T-cell (primary cell): ENCODE data around the gene LSM4. TPM values are rescaled to one million over a fixed set of nuclear protein-coding genes. Genes with fewer than 3 reads are reported as not detected.

Experiments
- ATAC-seq, 4 experiments: fragments of 200-7000 bp in 3 of 4; fragments of 150-1000 bp in 1 of 4; cut with Tn5 transposase; replicated peaks in 1 of 4; 1 replicate in 3 of 4; 2 replicates in 1 of 4; pipeline ENCODE4 v1.10.0; 2021; ENCODE audit warnings: moderate library complexity in 3 of 4, mild to moderate bottlenecking in 2 of 4, moderate number of reproducible peaks in 1 of 4
- CTCF ChIA-PET, 2 donors: fragments of 300-600 bp; sonication (Branson Sonifier 250); formaldehyde crosslinking; loops; one replicate each; lab custom pipeline; 2022; ENCODE audit warnings: antibody characterized with exemption in 2 of 2; lab: Charles Lee
- POLR2A ChIA-PET, 2 donors: fragments of 300-600 bp; sonication (Branson Sonifier 250); formaldehyde crosslinking; loops; one replicate each; lab custom pipeline; 2022; ENCODE audit warnings: antibody characterized with exemption in 2 of 2; lab: Charles Lee
- DNase-seq, 35 experiments: peaks; one replicate each; pipeline versions ENCODE4 v3.0.0 to v3.0.0-alpha.2; 2013 to 2023
- H3K27ac ChIP-seq: one replicate; pipeline ENCODE4 v1.5.1; 2013; ENCODE audit warnings: low read length
- H3K27me3 ChIP-seq, 2 experiments: replicated peaks in 1 of 2; 1 replicate in 1 of 2; 2 replicates in 1 of 2; pipeline versions ENCODE4 v1.6.1 to v1.7.0; 2013; ENCODE audit warnings: low read length in 1 of 2, mixed read lengths in 1 of 2; ENCODE audit not compliant: control insufficient read depth in 2 of 2, insufficient read depth in 2 of 2; ENCODE audit errors: extremely low read depth in 1 of 2
- H3K36me3 ChIP-seq, 2 donors: 1 replicate in 1 of 2; 2 replicates in 1 of 2; pipeline versions ENCODE4 v1.6.1 to v1.7.0; 2013; ENCODE audit warnings: low read length in 1 of 2; ENCODE audit not compliant: control insufficient read depth in 2 of 2, insufficient read depth in 1 of 2; ENCODE audit errors: extremely low read depth in 1 of 2
- H3K4me1 ChIP-seq, 2 experiments: 1 replicate in 1 of 2; 2 replicates in 1 of 2; pipeline versions ENCODE4 v1.6.1 to v1.7.0; 2013; ENCODE audit warnings: low read length in 2 of 2, mixed read lengths in 1 of 2; ENCODE audit not compliant: insufficient read depth in 2 of 2, control insufficient read depth in 1 of 2; ENCODE audit errors: extremely low read depth in 1 of 2
- H3K4me3 ChIP-seq, 2 donors: 1 replicate in 1 of 2; 2 replicates in 1 of 2; pipeline versions ENCODE4 v1.5.1 to v1.7.0; 2013; ENCODE audit warnings: mild to moderate bottlenecking in 2 of 2, low read length in 1 of 2, moderate library complexity in 1 of 2; ENCODE audit not compliant: control insufficient read depth in 1 of 2; ENCODE audit errors: extremely low read depth in 1 of 2
- H3K9me3 ChIP-seq: 2 replicates; pipeline ENCODE4 v1.7.0; 2013
- H3K27ac Mint-ChIP-seq, 2 donors: one replicate each; pipeline ENCODE4 v1.8.0; 2020 to 2021; ENCODE audit warnings: mild to moderate bottlenecking in 2 of 2, mixed read lengths in 2 of 2
- H3K27me3 Mint-ChIP-seq, 2 donors: one replicate each; pipeline ENCODE4 v1.8.0; 2021 to 2022; ENCODE audit warnings: mixed read lengths in 2 of 2
- H3K36me3 Mint-ChIP-seq: one replicate; pipeline ENCODE4 v1.8.0; 2021; ENCODE audit warnings: mixed read lengths
- H3K4me1 Mint-ChIP-seq, 3 donors: one replicate each; pipeline ENCODE4 v1.8.0; 2020 to 2022; ENCODE audit warnings: mixed read lengths in 3 of 3, mild to moderate bottlenecking in 1 of 3
- H3K4me3 Mint-ChIP-seq, 3 donors: one replicate each; pipeline ENCODE4 v1.8.0; 2020 to 2022; ENCODE audit warnings: mild to moderate bottlenecking in 3 of 3, mixed read lengths in 3 of 3, moderate library complexity in 3 of 3
- H3K9me3 Mint-ChIP-seq, 3 donors: one replicate each; pipeline ENCODE4 v1.8.0; 2020 to 2022; ENCODE audit warnings: mixed read lengths in 3 of 3
- WGBS: methylation state at CpG from one replicate; pipeline ENCODE4 v1.1.5; 2013; ENCODE audit warnings: missing lambda C conversion rate; ENCODE audit not compliant: insufficient coverage; 5-methylcytosine and 5-hydroxymethylcytosine counted together
- total RNA-seq, 35 experiments: library from RNA in 6 of 35; stranded (reverse) in 6 of 35; fragments of 120-200 nt in 1 of 35; gene quantifications; one replicate each; pipeline versions ENCODE4 v1.2.1 to v1.2.4 and lab custom pipeline; 2013 to 2026

The LSM4 gene
- total RNA-seq, 5 donors from 2014 or later (not counting 1 experiment from before 2014, with no cell fraction given) = 58.5 to 82.7 (median 69.1) TPM

DNA sequence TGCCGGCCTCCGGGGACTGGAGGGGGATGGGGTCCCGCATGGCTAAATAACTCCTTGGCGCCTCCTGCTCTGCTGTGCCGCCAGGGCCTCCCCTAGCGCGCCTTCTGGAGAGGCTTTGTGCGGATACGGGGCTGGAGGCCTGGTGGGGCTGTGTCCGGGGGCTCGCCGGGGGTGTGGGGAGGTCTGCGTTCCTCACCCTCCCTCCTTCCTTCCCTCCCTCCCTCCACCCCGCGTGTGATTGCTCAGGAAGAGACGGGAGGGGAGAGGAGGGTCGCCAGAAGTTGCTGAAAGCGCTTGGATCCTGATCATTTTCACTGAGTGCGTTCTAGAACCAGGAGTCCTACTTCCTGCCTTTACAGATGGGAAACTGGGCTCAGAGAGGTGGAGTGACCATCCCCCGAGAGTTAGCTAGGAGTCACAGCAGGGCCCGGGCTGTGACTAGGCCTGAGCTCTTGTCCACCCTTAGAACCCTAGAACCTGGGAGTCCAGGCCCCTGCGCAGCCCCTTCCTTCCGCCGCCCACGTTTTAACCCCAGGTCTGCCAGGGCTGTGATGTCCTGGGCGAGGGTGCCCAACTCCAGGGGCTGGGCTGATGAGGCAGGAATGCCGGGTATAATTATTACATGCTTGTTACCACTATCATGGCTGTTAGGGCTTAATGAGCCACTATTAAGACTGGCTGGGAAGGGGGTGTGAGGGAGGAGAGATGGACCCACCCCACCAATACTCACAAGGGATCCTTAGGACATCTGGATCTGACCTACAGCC lies 40.7 kb downstream of the LSM4 start:
- no peak for ATAC-seq
- Mint-ChIP-seq H3K9me3 (no peaks in the 10 kb centered on the region), H3K27ac (peak overlapping the region; percentile 96 to 99), H3K4me1 (peaks cover 46 to 65% (median 57%) of the 10 kb centered on the region in 3 donors), H3K27me3 (no peaks in the 10 kb centered on the region), H3K36me3 (peaks cover 15% of the 10 kb centered on the region), H3K4me3 (peak overlapping the region; percentile 73 to 94 (median 82))
- H3K4me1 ChIP-seq = peaks cover 28 to 52% of the 10 kb centered on the region in 2 experiments
- H3K27ac ChIP-seq = peak overlapping the region; percentile 100
- peak in 1 of 35 experiments; percentile 23 for DNase-seq
- 9% methylated on average over 4 of the region's 27 CpGs for WGBS
- peaks cover 10 to 16% of the 10 kb centered on the region in 2 donors for H3K36me3 ChIP-seq
- no peaks in the 10 kb centered on the region for H3K9me3 ChIP-seq
- ChIA-PET CTCF (interaction anchor here in 1 of 2 donors (1.0 to 4.2 kb wide), 5 partner anchors 8 to 47 kb away, joined by 4 to 37 read pairs (median 15); partner anchors contain the start of gene LSM4), POLR2A (interaction anchor here (0.5 to 5.1 kb wide), 24 partner anchors 8 to 282 kb away, joined by 3 to 95 read pairs (median 5); partner anchors contain the start of genes LSM4 (in 2 of the 2), MPV17L2 (in 2 of the 2), ELL (in 1 of the 2) and RAB3A (in 1 of the 2))
- peak overlapping the region; percentile 33 to 84 for H3K4me3 ChIP-seq
- H3K27me3 ChIP-seq = no peaks in the 10 kb centered on the region

DNA sequence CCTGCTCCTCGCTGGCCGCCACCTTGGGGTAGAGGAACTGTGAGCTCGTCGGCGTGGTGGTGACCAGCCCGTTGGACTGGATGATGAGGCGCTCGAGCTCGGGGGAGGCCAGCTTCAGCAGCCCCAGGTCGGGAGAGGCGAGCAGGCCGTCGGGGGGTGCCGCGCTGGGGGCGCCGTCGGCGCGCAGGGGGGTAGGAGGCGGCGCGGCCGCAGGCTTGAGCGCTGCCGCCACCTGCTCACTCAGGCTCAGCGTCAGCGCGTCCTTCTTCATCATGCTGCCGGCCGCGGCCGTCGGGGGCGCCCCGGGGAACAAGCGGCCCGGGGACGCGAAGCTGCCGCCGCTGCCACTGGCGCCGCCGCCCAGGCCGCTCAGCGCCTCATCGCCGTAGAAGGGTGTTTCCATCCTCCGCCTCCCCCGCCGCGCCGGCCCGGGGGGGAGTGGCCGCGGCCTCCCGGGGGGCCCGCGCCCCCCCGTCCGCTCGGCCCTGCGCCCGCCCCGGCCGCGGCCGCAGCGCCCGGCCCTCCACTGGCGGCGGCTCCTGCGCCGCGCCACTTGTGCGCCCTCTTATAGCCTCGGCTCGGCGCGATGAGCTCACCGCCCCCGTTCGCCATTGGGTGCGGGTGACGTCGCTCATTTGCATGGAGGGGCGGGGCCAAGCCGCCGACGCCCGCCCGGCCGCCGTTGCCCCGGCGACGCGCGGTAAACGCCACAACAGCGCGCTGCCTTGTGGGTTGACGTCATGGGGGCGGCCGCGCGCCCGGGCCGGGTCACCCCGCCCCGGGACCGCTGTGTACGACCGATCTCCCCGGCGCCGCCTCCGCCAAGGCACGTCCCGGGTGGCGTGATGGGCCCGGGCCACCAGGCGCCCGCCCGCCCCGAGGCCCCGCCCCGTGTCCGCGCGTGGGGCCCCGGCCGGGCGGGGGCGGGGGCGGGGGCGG lies 41.5 kb downstream of the LSM4 start, which contains the start of gene JUND:
Gene JUND (minus strand): TSS at position 541 of the 939 bp plus-strand sequence. CDS start 138 bp downstream, at position 403.
- under 1% methylated on average over 113 of the region's 138 CpGs for WGBS
- H3K27ac ChIP-seq = peak within 1 kb of the TSS; percentile 100
- Mint-ChIP-seq H3K27me3 (no peaks in the 10 kb centered on the region), H3K4me3 (peak within 1 kb of the TSS; percentile 94 to 98 (median 96)), H3K4me1 (peaks cover 44 to 58% (median 51%) of the 10 kb centered on the region in 3 donors), H3K36me3 (peaks cover 15% of the 10 kb centered on the region), H3K9me3 (no peaks in the 10 kb centered on the region), H3K27ac (peak within 1 kb of the TSS; percentile 97 to 99)
- no peaks in the 10 kb centered on the region for H3K9me3 ChIP-seq
- ChIA-PET CTCF (interaction anchor here in 1 of 2 donors (1.0 to 4.2 kb wide), 5 partner anchors 9 to 47 kb away, joined by 4 to 37 read pairs (median 15); partner anchors contain the start of gene LSM4), POLR2A (interaction anchor here (0.5 to 5.1 kb wide), 28 partner anchors 9 to 281 kb away, joined by 3 to 95 read pairs (median 5); partner anchors contain the start of genes LSM4 (in 2 of the 2), MPV17L2 (in 2 of the 2), ELL (in 1 of the 2) and RAB3A (in 1 of the 2))
- no peaks in the 10 kb centered on the region for H3K27me3 ChIP-seq
- ATAC-seq = peak; percentile 67 to 70 (median 68)
- H3K4me1 ChIP-seq = peaks cover 28 to 49% of the 10 kb centered on the region in 2 experiments
- peaks cover 10 to 16% of the 10 kb centered on the region in 2 donors for H3K36me3 ChIP-seq
- DNase-seq = peak; percentile 91 to 100 (median 97)
- peak within 1 kb of the TSS; percentile 100 for H3K4me3 ChIP-seq

DNA sequence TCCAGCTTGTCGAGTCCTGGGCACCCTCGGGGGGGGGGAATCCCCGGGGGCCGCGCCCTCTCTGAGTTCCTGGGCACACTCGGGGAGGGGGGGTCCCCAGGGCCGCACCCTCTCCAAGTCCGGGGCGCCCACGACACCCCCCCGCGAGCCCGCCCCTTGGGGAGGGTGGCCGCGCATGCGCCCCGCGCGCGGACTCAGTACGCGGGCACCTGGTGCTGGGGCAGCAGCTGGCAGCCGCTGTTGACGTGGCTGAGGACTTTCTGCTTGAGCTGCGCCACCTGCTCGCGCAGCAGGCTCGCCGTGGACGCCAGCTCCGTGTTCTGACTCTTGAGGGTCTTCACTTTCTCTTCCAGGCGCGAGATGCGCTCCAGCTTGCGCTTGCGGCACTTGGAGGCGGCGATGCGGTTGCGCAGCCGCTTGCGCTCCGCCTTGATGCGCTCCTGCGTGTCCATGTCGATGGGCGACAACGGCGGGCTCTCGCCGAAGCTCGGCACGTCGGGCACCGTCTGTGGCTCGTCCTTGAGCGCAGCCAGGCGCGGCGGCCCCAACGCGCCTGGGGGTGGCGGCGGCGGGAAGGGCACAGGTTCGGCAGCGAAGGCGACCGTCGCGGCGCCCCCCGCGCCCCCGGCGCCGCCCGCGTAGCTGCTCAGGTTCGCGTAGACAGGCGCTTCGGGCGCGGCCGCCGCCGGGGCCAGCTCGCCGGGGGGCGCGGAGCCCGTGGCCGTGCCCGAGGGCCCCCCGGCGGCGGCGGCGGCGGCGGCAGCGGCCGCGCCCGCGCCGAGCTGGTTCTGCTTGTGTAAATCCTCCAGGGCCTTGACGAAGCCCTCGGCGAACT lies 42.4 kb downstream of the LSM4 start:
- ATAC-seq (peak; percentile 4 to 35 (median 32)), DNase-seq (peak; percentile 67 to 91 (median 82))
- H3K27ac Mint-ChIP-seq = peak overlapping the region; percentile 97
- CTCF ChIA-PET = interaction anchor here (0.5 to 4.2 kb wide), 8 partner anchors 24 to 77 kb away, joined by 3 to 37 read pairs (median 10); partner anchors contain the start of genes LSM4 (in 1 of the 2) and RAB3A (in 1 of the 2)
- no peaks in the 10 kb centered on the region for H3K27me3 ChIP-seq
- H3K27ac ChIP-seq = peak overlapping the region; percentile 100
- under 1% methylated on average over 104 of the region's 111 CpGs for WGBS
- H3K36me3 Mint-ChIP-seq = peaks cover 15% of the 10 kb centered on the region
- POLR2A ChIA-PET = interaction anchor here (0.6 to 5.1 kb wide), 19 partner anchors 9 to 241 kb away, joined by 3 to 95 read pairs (median 6); partner anchors contain the start of genes LSM4 (in 2 of the 2), ELL (in 1 of the 2) and MPV17L2 (in 1 of the 2)
- H3K4me1 ChIP-seq = peaks cover 30 to 53% of the 10 kb centered on the region in 2 experiments
- no peaks in the 10 kb centered on the region for H3K9me3 ChIP-seq
- peaks cover 47 to 53% (median 52%) of the 10 kb centered on the region in 3 donors for H3K4me1 Mint-ChIP-seq
- H3K27me3 Mint-ChIP-seq = no peaks in the 10 kb centered on the region
- peak overlapping the region; percentile 94 to 98 (median 96) for H3K4me3 Mint-ChIP-seq
- H3K4me3 ChIP-seq = peak overlapping the region; percentile 100
- H3K9me3 Mint-ChIP-seq = no peaks in the 10 kb centered on the region
- peaks cover 10 to 21% of the 10 kb centered on the region in 2 donors for H3K36me3 ChIP-seq

DNA sequence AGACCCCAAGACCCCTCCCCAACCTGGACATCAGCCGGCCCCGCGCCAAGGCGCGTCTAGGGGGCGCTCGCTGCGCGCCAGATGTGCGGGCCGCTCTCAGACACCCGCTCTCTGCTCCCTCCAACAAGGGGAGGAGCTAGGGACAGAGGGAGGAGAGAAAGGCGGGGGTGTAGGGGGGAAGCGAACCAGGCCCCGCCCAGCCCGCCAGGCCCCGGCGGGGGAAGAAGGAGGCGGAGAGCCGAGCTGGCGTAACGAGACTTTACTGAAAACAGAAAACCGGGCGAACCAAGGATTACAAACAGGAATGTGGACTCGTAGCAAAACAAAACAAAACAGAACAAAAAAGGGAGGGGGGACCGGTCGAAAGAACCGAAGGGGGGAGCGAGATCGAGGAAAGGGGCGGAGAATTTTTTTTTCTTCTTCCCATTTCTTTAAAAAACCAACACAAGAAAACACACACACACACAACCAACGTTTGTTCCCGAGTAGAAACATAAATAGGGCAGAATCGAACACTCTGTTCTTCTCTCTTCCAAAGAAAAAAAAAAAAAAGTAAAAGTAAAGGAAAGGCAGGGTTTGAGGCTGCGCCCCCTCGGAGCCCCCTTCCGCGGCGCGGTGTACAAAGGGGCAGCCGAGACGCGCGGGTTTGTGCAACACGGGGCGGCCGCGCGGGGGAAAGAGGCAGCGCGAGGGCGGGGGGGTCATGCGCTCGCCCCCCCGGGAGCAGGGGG lies 43.2 kb downstream of the LSM4 start:
- H3K4me3 Mint-ChIP-seq = peak overlapping the region; percentile 94 to 98 (median 96)
- POLR2A ChIA-PET = interaction anchor here (0.6 to 5.1 kb wide), 23 partner anchors 9 to 858 kb away, joined by 3 to 95 read pairs (median 5); partner anchors contain the start of genes LSM4 (in 2 of the 2) and MPV17L2 (in 1 of the 2)

More for the DNA sequence above, 43.2 kb downstream of the LSM4 start:
- H3K4me1 ChIP-seq = peaks cover 26 to 55% of the 10 kb centered on the region in 2 experiments
- peak; percentile 17 to 55 (median 48) for ATAC-seq
- H3K27ac ChIP-seq = peak overlapping the region; percentile 100
- Mint-ChIP-seq H3K4me1 (peaks cover 47 to 52% (median 52%) of the 10 kb centered on the region in 3 donors), H3K27ac (peak overlapping the region; percentile 98 to 99), H3K36me3 (peaks cover 15% of the 10 kb centered on the region), H3K9me3 (no peaks in the 10 kb centered on the region), H3K27me3 (no peaks in the 10 kb centered on the region)
- no peaks in the 10 kb centered on the region for H3K9me3 ChIP-seq
- 0% methylated on average over 20 of the region's 55 CpGs for WGBS
- CTCF ChIA-PET = interaction anchor here (0.5 to 4.2 kb wide), 13 partner anchors 9 to 272 kb away, joined by 3 to 37 read pairs (median 5); partner anchors contain the start of genes ARRDC2 (in 1 of the 2), LSM4 (in 1 of the 2), MPV17L2 (in 1 of the 2) and RAB3A (in 1 of the 2)
- peak; percentile 86 to 95 (median 91) for DNase-seq
- peak overlapping the region; percentile 100 for H3K4me3 ChIP-seq
- peaks cover 10 to 21% of the 10 kb centered on the region in 2 donors for H3K36me3 ChIP-seq
- no peaks in the 10 kb centered on the region for H3K27me3 ChIP-seq
